GM18502 (cell line): Measurements from ENCODE around the gene CNTNAP2.

Experiments
- ATAC-seq: cut with Tn5 transposase; IDR thresholded peaks from one replicate; pipeline ENCODE4 v1.9.1; 2021; ENCODE audit warnings: mild to moderate bottlenecking; ENCODE audit not compliant: unreplicated experiment, poor library complexity

CNTNAP2 gene

DNA sequence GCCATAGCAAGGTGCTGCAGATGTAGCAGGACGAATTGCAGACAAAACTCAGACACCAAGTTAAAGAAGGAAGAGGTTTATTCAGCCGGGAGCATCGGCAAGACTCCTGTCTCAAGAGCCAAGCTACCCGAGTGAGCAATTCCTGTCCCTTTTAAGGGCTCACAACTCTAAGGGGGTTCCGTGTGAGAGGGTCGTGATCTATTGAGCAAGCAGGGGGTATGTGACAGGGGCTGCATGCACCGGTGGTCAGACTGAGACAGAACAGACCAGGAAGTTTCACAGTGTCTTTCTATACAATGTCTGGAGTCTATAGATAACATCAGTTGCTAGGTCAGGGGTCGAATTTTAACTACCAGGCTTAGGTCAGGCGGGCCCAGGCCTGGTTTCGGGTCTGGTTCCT, 2252.0 kb downstream of the CNTNAP2 start:
- ATAC-seq, result no peak

DNA sequence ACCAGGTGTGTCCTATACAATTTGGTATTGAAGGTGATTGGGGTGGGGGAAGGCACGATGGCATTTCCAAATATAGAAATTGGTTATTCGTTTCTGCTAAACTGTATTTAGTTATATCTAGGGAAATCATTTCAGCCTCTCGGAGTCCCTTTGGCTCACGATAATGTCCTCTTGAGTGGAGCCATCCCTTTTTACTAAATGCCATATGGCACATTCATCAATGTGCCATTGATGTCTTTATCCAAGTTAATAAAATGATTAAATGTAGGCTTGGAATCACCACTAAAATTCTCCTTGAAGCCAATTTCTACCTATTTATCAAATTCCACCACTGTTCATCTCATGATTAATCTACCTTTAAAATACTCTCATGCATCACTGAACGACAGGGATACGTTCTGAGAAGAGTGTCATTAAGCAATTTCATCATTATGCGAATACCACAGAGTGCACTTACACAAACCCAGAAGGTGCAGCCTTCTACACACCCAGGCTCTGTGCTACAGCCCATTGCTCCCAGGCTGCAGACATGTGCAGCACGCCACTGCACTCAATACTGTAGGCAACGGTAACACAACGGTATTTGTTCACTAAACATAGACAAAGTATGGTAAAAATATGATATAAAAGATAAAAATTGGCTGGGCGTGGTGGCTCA, 2254.8 kb downstream of the CNTNAP2 start:
- no peak for ATAC-seq

DNA sequence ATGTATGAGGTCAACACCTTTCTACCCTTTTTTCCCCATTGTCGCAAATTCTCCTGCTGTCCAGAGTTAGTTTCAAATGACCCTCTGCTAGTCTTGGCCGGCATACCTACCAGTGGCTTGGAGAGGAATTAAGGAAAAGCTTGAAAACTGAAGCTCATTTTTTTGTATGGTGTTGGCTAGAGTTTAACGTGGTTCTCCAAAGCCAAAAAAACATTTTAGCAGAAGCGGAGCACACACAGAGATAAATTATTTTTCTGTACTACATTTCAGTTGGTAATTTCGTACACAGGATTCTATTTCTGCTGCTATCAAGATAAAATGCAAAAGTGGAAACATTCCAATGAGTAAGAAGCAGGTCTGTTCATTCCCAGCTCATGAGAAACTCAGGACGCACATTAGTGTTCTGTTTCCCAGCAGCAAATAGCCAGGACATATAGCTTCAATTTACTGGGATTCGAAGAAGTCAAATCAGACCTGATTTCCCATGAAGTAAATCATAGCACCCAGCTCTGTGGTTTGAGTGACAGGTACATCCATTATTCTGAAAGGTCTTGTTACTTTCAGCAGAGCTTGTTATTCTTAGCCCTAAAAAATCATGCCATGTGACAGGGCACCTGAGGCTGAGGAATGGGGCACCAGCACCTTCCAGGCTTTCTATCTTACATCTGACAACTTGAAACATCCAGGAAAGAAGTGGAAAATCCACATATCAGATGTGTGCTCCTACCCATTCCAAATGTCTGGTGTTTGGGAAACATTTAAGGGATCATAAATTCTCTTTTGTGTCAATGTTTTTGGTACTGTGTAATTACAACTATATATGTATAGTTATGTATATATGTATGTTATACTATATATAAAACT, 2258.0 kb downstream of the CNTNAP2 start:
- ATAC-seq, result no peak

DNA sequence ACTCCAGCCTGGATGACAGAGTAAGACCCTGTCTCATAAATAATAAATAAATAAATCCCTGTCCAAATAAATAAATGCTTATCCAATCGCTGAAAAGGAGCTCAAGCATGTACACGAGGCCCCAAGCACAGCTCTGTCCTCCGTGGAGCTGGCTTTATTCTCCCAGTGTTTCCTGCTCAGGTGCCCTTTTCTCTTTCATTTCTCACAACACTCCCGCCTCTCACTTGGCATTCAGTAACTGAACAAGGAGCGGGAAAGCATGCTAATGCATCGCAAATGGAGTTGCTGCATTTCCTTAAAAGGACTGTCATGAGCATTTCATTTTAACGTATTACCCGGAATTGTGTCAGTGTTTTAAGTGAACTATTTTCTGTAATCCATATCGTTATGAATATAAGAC, 2263.1 kb downstream of the CNTNAP2 start:
- ATAC-seq, result no peak

DNA sequence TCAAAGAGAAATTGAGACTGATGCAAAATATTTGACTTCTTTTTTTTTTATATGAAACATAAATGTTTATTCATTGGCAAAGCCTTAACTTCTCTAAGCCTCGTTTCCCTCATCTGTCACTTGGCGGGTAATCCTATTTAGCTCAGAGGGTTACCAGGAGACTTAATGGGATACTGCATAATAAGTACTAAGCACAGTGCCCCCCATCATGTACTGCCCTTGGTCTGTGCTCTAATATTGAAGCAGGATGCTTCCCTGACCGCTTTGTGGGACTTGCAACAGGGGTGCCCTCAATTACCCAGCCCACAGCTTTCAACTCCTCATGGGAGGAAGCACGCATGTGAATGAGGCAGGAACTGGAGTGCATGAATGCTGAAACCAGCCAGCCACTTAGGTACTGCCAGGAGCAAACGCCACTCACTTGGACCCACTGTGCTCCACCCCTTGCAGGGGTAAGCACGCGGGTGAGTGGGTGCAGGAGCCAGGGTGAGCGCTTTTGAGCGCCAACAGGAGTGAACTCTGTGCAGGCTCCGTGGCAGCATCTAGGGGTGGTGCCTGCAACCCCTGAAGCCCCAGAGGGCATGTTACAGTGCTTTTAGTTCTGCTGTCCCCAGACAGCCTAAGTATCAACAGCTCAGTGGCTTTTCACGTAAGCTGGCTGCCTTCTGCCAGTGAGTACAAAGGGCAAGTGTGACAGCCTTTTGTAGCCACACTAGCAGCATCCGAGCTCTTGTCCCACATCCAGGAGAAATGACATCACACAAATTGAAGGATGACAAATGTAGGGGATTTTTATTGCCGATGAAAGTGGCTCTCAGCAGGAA, 2264.2 kb downstream of the CNTNAP2 start:
- ATAC-seq, result no peak

DNA sequence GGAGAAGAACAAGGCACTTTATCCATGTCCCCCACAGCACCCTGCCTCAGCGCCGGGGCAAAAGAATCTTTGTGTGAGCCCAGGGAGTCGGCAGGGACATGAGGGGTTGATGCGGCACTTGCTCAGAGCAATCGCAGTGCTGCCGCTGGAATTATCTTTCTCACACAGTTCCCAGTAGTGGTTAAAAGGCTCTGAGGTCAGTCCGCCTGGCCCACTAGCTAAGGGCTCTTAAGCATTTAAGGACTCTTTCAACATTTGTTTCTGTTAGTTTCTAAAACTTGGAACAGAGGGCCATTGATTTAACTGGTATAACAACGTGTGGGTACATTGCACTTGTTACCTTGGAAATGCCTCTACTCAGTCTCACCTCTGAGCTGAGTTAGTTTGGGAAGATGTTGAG, 2266.0 kb downstream of the CNTNAP2 start:
- no peak for ATAC-seq

DNA sequence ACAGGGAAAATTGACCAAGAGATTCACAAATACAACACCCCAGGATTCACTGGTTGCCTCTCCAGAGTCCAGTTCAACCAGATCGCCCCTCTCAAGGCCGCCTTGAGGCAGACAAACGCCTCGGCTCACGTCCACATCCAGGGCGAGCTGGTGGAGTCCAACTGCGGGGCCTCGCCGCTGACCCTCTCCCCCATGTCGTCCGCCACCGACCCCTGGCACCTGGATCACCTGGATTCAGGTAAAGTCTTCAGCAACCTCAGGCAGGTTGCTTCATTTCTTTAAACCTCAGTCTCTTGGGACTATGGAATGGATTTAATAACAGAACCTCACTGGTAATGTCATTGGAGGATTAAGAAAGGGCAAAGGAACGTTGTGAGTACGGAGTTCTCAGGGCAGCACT, 2267.1 kb downstream of the CNTNAP2 start:
- ATAC-seq, result no peak

DNA sequence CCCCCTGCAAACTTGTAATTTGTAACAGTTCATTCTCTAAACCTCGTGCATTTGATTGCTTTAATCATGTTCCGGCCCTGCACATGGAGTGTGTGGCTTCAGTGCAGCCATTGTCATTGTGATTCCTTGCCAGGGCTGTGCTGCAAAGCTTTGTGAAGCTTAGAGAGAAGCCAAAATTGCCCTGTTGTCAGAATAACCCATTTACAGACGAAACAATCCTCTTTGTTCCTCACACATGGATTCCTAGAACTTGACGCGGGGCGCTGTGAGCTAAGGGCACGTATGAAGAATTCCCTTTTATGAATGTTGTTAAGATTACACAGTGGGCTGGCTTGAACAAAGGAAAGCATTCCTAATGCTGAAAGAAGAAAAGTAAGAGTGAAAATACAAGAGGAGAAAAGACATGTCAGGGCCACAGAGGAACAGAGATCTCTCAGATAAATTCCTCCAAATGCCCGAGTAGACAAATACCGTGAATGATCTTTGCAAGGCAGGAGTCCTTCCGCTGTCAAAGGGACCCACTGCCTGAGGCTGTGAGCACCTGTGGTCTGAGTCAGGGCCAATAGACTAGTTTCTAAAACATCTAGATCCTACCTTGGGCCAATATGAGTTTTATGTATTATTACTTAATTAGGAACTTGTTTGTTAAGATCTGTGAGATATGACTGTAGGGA, 2268.5 kb downstream of the CNTNAP2 start:
- no peak for ATAC-seq

DNA sequence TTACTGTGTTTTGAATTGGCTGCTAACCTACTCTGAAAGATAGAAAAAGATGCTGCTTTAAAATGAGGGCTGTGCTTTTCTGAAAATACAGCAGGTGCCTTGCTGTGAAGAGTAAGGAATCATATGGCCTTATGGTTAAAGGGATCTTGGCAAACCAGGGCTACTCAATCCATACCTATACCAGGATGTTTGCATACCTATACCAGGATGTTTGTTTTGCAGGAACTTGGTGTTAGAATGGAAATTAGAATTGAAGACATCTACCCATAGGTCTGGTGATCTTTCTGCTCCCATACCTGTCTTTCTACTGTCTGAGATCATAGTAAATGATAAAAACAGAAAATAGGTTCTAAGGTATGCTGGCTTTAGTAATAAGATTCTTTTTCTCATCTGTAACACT, 2273.8 kb downstream of the CNTNAP2 start:
- no peak for ATAC-seq

DNA sequence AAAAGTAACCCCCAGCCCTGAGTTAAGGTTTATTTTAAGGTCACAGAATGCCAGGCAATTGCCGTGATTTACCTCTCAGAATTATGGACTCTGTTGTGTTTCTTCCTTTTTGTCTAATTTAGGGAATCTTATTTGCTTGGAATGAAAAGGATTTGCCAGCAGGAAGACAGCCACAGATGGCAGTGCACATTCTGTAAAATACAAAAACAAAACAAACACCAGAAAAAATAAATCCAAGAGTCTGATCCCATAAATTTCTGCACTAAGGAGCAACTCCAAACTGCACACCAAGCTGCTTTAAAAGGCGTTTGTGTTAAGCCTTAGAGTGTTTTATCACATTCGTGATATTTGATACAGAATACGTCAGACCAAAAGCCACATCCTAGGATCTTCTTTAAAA, 2275.0 kb downstream of the CNTNAP2 start:
- no peak for ATAC-seq

DNA sequence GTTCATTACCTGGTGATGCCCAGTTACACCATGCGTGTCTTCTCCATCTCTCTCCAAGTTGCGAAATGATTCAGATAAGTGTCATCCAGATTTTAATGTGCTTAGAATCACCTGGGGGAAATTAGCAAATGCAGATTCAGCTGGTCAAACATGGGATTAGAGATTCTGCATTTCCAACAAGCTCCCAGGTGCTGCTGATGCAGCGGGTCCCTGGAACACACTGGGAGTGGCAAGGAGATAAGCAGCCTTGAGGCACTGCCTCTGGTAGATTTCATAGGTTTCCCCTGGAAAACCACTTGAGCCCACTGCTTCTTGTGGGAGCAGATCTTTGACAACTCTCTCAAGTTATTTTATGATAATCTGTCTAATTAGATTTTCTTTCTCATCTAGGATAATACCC, 2278.0 kb downstream of the CNTNAP2 start:
- ATAC-seq, result no peak

DNA sequence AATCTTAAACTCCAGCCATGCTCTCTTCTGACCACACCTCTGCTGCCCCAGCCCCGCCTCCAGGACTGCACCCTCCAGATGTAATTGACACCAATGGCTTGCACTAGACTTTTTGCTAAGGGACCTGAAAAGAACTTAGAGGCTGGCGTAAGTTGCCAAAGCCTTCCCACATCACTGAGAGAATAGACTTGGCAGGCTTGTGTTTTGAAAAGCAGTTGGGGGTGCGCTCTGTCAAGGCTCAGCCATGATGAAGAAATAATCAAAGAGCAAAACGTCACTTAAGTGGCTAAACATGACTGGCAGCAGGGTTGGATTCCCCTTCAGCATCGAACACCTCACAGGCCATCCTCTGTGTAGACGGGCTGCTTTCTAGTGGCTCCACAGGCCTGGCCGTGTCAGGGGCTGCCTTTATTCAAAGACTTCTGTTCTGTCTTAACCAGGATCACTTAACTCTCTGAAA, 2278.8 kb downstream of the CNTNAP2 start:
- ATAC-seq, result no peak

DNA sequence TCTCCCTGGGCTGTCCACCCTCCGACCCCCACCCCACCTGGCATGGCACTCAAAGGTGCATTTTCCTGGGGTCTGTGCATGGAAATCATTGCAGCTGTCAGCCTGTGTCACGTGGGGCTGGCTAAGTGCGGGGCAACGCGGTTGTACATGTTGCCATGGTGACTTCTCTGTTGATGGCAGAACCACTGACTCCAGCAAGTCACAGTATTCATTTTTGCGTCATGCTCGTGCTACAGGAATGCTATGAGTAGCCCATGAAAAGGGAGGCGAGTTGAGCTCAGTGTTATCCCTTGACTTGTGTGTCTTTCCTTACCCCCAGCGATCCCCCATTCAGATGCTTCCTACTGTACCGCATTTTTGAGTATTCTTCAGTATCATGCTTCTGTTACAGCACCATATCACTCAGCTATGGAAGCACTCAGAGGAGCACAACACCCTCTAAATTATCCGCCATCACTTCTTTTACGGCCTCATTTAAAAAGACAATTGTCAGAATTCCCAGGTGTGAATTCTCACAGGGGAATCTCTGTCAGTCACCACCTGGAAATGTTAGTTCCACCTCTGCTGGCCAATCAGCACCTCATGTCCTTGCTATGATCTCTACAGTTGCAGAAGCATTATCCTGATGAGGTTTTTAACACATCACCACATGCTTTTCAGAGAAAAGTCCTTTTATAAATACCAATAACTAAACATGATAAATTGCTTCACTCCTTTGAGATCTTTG, 2279.6 kb downstream of the CNTNAP2 start:
- no peak for ATAC-seq

DNA sequence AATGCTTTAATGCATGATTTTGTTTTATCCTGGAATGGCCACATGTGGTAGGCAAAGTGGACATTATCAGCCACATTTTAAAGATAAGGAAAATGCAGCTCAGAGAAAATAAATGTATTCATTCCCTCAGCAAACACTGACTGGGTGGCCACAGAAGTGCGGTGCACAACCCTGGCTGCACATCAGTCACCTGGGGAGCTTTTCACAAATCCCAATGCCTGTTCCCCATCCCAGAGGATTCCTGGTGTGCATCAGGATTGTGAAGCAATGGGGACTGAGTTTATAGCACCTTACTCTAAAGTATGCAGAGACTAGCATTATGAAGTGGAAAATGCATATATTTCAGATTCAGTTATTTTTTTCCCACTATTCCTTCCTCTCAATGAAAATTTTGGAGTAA, 2280.5 kb downstream of the CNTNAP2 start:
- ATAC-seq, result no peak

DNA sequence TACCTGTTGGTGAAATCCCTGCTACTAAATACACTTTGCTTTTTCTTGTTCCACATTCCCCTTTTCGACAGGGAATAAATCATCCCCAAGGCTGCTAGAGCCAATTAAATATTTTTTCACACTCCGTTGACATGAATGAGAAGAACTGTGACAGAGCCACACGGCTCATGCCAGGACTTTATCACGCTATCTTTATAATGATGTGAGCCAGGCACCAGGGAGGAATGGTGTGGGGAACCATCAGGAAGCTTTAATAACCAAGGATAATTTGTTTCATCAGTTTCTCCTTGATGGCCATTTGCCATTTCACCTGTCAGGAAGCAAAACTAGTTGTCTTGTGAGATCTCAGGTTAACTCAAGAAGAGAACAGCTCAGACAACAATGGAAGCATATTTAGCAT, 2280.9 kb downstream of the CNTNAP2 start:
- no peak for ATAC-seq

DNA sequence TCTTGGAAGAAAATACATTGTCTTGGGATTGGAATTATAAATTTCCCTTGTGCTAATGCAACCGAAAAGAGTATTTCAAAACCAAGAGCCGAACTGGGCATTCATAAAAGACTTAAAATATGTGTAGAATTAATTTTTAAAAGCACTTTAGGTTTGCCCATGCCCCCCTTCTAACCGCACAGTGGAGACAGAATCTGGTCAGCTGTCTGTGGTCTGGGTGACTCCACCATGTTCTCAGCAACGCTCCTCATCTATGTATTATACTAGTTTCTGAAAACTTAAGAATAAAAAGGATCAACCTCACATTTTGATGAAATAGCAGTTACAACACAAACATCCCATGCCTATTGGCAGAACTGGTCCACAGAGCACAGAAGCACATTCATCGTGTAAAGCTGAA, 2281.4 kb downstream of the CNTNAP2 start:
- ATAC-seq, result no peak

DNA sequence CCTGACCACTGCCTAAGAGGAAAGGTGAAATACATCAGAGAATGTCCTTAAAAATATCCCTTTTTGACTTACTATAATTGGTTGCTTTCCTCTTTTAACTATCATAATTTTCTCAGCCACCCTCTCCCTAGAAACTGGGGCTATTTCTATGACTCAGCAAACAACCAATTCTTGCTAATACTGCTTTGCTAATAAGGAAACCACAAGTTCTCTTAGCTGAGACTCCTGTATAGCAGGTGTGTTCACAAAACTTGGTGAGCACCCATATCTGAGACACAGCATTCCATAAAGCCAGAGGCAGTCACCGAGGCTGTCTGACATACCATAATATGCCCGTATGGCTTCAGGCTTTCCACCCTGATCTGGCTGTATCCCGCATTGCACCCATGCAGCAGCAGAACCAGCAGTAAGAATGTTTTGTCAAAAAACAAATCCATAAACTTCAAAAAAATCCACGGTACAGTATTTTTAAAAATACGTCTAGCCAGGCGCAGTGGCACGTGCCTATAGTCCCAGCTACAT, 2282.3 kb downstream of the CNTNAP2 start:
- ATAC-seq, result peak; percentile 71

DNA sequence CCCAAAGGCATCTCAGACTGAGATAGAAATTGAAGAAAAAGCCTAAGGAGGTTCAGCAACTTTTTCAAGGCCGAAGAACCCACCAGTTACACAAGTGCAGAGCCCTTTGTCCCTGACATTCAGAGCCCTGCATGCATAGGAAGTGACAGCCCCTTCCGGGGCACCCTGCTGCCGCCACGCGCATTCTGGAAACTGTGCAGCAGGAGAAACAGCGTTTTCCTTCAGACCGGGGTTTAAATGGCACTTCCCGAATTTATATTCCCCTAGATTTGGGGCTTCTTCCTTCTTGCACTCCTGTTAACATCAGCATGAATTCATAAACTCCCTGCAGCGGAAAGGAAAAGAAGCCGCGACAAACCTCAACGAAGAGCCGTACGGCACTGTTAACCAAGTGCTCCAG, 2283.5 kb downstream of the CNTNAP2 start:
- ATAC-seq, result no peak

DNA sequence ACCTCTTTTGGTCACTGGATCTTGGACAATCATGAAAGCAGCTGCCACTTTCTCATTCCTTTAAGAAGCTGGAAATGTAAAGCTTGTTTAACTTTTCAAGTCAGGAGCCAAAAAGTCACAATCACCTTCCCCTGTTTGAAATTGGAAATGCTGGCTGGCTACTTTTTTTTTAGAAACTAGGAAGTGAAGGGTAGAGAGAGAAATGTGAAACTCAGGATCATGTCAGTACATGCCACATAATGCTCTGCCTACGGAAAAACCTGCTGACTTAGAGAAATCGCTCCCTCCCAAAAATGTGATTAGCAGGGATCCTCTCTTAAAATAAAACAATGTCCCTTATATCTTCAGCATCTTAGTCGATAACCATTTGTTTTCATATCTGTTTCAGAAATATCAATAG, 2285.6 kb downstream of the CNTNAP2 start:
- no peak for ATAC-seq
